EH (cell line): ENCODE data around the gene DUSP6.
A peak's percentile ranks its signal among the peaks of the same experiment; 100 is the strongest.
"Not testable (repeated sequence)": the region's sequence is repeated elsewhere in the genome, so short reads cannot be mapped to it uniquely, and the experiment has no call there.

Experiments used
- DNase-seq: peaks from one replicate; pipeline ENCODE4 v3.0.0-alpha.2; 2015; ENCODE audit warnings: low read depth

The DUSP6 gene

GRCh38 chr12:89351489-89352241, 636 bp downstream of the DUSP6 start:
- DNase-seq, result peak; percentile 50

GRCh38 chr12:89350630-89351488, 1.4 kb downstream of the DUSP6 start:
- DNase-seq, result peak; percentile 44

GRCh38 chr12:89350260-89350629, 2.1 kb downstream of the DUSP6 start:
- DNase-seq, result no peak

- DNase-seq, result peak; percentile 79
Observed at GRCh38 chr12:89349814-89350213, 2.5 kb downstream of the DUSP6 start.

GRCh38 chr12:89348894-89349699, 3.2 kb downstream of the DUSP6 start:
- no peak for DNase-seq

- DNase-seq, result no peak
Observed at GRCh38 chr12:89347325-89347829, 4.9 kb downstream of the DUSP6 start.

GRCh38 chr12:89346741-89347324, 5.5 kb downstream of the DUSP6 start:
- DNase-seq, result peak; percentile 60

GRCh38 chr12:89345830-89346740, 6.2 kb downstream of the DUSP6 start:
- DNase-seq, result peak; percentile 64

- no peak for DNase-seq
Observed at GRCh38 chr12:89345376-89345775, 6.9 kb downstream of the DUSP6 start.

- no peak for DNase-seq
Observed at GRCh38 chr12:89344862-89345202, 7.5 kb downstream of the DUSP6 start.

GRCh38 chr12:89344043-89344861, 8.0 kb downstream of the DUSP6 start:
- DNase-seq, result no peak

- peak; percentile 40 for DNase-seq
Observed at GRCh38 chr12:89343127-89343526, 9.2 kb downstream of the DUSP6 start.

- no peak for DNase-seq
Observed at GRCh38 chr12:89340861-89341260, 11.4 kb downstream of the DUSP6 start.

- no peak for DNase-seq
Observed at GRCh38 chr12:89339526-89339925, 12.8 kb downstream of the DUSP6 start.

- DNase-seq, result not testable (repeated sequence)
Observed at GRCh38 chr12:89337136-89337535, 15.2 kb downstream of the DUSP6 start.

- DNase-seq, result no peak
Observed at GRCh38 chr12:89335452-89336244, 16.7 kb downstream of the DUSP6 start.

GRCh38 chr12:89334548-89335169, 17.6 kb downstream of the DUSP6 start:
- peak; percentile 21 for DNase-seq

- DNase-seq, result peak; percentile 2
Observed at GRCh38 chr12:89333564-89334252, 18.6 kb downstream of the DUSP6 start.
